IPS-11a (cell line): ENCODE measurements around the gene CEP192.

Source experiments
- H3K4me3 ChIP-seq: one replicate; pipeline ENCODE4 v1.5.1; 2013; ENCODE audit warnings: low read depth, low read length, control low read depth

CEP192 gene

DNA sequence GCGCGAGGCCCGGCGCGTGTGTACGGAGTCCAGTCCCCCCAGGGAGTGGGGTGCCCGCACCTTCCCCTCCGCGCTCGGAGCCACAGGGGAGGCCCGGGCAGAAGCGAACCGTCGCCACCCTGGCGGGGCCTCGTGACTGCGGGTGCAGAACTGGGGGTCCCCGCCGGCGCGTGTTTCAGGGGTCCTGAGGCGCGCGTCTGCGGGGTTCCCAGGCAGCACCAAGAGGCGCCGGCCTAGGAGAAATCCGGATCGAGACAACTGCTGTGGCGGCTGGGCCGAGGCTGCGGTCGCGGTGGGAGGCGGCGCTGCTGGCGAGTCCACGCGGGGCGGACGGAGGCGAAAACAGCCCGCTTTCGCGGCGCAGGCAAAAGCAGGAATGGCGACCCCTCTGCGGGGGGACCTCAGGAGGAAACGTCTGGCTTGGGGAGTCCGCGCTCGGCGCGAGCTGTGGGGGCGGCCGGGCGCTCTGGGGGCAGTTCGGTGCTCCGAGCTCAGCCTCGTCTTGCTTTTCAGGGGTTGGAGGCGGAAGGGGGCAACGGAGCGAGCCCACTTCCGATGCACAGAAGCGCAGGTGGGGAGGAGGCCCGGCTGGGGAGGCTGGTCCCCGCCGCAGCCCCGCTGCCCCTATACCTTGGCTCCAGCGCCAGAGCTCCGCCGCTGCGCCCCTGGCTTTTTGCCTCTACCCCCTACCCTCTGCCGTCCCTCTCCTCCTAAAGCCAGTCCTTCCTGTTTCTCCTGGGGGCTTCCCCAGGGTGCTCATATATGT lies 145.9 kb downstream of the CEP192 start:
- H3K4me3 ChIP-seq, result peak overlapping the region; percentile 24

DNA sequence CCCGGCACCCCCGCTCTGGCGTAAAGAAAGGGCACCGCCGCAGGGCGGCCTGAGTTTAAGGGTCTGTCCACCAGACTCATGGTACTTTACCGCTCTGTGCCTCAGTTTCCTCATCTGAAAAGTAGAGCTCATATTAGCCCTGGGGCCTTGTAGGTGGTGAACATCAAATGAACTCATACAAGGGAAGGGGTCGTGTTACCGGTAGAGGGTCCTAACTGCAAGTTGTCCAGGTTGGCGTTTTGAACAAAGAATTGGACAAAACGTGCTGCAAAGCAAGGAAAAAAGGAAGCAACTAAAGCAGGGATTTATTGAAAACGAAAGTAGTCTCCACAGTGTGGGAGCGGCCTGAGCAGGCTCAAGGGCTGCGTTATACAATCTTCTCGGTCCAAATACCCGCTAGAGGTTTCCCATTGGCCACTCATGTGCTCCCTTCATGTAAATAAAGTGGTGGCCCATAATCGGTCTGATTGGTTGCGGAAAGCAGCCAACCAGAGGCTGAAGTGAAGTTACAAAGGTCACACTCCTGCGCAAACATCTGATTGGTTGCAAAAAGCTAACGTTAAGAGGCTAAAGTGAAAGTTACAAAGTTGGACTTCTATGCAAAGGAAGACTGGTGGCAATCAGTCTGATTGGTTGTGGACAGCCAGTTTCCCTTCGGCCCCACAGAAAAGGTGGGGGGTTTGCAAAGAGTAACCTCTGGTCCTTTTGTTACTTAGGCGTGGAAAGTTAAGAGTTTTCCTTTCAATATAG lies 146.7 kb downstream of the CEP192 start:
- no peak overlapping the region for H3K4me3 ChIP-seq

DNA sequence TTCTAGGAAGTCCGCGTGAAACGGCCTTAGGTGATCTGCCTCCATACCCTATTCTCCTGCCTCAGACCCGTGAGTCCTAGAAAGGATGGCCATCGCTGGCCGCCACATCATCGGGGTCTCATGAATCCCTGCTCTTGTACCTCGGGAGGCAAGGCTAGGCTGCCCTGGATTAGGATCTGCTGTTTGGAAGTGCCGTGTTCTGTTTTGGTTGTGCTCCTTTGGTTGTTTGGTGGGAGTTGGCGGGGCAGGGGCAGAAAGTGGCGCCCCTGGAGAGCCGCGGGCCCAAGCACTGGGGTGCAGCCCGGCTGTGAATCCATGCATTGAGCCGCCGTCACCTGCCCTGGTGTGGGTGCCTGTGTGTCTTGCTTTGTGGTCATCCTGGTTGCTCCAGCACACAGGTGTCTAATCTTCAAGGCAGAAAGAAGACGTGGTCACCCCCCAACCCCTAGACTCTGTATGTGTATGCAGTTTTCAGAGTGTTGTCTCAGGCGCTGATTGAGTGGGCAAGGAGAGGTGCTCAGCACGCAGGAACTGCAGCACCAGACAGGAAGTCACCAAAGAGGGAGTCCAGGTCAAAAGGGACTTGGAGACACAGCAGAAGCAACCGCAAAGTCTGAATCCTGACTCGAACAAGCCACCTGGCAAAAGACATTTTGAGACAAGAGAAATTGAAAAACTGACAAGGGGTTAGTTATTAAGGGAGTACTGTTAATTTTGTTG lies 147.4 kb downstream of the CEP192 start:
- H3K4me3 ChIP-seq, result no peak overlapping the region

DNA sequence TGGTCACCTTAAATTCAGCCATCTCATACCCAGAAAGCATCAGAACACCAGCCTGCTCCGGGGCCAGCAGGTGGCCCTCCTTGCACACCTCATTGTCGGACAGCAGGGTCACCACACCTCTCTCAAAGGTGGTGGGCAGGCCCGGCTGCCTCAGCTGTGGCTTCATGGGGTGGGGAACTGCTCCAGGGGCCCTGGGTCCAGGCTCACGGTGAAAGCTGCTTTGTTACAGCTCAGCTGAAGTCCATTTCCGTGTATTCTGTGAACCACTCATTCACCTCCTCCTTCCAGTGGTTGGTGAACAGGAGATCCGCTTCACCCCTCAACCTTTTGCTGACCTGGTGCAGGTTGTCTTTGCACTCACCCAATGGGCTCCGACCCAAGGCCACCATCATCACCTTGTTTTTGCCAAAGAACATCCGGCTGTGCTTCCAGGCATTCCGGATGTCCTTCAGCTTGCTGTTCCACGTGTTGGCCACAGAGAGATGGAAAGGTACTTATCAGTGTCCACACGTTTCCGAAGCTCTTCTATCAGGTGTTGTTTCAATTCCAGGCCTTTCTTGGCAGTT lies 148.8 kb downstream of the CEP192 start:
- no peak overlapping the region for H3K4me3 ChIP-seq

DNA sequence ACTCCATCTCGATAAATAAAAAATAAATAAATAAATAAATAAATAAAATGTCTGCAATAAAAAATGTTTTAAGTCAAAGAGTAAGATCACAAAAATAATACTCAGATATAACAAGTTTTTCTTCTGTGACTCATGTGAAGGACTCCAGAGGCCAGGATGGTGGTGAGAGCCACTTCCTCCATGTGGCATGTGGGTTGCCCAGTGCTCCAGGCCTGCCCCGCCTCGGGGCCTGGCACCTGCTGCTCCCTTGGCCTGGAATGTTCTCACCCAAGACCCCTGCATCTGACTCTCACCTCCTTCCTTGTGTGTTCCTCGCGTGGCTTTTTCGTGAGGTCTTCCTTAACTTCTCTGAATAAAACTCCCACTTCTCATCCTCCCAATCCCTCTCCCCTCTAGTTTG lies 150.0 kb downstream of the CEP192 start:
- H3K4me3 ChIP-seq, result no peak overlapping the region

DNA sequence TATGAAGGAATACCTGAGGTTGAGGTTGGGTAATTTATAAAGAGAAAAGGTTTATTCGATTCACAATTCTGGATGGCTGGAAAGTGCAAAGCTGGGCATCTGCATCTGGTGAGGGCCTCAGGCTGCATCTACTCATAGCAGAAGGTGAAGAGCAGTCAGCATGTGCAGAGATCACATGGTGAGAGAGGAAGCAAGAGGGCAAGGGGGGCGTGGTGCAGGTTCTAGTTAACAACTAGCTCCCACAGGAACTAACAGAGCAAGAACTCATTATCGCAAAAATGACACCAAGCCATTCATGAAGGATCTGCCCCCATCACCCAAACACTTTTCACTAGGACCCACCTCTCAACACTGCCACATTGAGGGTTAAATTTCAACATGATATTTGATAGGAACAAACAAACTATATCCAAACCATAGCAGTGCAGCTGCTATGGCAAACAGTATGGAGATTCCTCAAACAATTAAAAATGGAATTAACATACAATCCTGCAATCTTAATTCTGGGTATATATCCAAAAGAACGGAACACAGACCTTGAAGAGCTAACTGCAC lies 154.6 kb downstream of the CEP192 start:
- no peak overlapping the region for H3K4me3 ChIP-seq

DNA sequence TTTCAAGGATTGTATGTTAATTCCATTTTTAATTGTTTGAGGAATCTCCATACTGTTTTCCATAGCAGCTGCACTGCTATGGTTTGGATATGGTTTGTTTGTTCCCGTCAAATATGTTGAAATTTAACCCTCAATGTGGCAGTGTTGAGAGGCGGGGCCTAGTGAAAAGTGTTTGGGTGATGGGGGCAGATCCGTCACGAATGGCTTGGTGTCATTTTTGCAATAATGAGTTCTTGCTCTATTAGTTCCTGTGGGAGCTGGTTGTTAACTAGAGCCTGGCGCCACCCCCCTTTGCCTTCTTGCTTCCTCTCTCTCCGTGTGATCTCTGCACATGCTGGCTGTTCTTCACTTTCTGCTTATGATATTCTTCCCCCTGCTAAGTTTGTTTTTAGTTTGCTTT lies 156.0 kb downstream of the CEP192 start:
- H3K4me3 ChIP-seq, result no peak overlapping the region

DNA sequence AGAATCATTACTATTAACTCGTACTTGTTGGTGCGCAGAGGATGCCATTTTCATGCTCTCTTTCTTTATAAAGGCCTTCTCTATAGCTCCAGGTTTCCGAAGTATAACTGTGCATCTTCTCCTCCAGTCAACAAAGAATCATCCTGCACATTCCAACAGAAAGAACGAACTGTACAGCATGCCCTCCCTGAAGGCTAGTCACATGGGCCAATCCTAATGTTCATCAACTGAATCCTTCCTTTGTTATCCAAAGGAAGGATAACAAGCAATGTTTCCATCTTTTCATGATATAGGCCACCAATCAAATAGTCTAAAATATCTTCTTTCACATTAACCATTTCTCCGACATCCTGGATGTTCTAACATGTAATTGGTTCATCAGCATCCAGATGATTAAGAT lies 160.5 kb downstream of the CEP192 start:
- no peak overlapping the region for H3K4me3 ChIP-seq

DNA sequence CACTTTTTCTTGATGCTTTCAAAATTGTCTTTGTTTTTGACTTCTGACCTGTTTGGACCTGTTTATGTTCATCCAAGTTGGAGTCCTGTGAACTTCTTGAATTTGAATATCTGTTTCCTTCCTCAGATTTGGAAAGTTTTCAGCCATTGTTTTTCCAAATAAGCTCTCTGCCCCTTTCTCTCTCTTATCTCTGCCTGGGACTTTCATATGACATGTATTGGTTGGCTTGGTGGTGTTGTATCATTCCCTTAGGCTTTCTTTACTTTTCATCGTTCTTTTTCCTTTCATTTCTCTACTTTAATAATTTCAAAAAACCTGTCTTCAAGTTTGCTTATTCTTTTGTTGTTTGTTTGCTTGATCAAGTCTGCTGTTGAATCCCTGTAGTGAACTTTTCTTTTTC lies 167.3 kb downstream of the CEP192 start:
- no peak overlapping the region for H3K4me3 ChIP-seq

DNA sequence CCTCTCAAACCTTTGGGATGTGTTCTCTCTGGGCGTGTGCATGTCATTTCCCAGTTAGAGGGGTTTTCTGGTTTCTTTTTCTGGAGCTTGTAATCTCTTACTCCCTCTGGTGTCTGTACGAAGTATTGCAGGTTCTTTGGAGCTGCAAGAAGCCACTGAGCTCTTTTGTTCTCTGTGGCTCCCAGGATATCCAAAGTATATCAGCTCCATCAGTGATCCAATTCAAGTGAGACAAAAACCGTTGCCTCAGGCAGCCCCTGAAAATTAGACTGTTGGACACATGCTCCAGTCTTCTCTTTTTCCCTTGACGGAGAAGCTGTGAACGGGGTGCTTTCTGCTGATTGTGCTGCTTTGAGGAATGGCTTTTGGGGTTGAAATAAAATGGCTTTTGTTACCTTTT lies 168.4 kb downstream of the CEP192 start:
- no peak overlapping the region for H3K4me3 ChIP-seq

DNA sequence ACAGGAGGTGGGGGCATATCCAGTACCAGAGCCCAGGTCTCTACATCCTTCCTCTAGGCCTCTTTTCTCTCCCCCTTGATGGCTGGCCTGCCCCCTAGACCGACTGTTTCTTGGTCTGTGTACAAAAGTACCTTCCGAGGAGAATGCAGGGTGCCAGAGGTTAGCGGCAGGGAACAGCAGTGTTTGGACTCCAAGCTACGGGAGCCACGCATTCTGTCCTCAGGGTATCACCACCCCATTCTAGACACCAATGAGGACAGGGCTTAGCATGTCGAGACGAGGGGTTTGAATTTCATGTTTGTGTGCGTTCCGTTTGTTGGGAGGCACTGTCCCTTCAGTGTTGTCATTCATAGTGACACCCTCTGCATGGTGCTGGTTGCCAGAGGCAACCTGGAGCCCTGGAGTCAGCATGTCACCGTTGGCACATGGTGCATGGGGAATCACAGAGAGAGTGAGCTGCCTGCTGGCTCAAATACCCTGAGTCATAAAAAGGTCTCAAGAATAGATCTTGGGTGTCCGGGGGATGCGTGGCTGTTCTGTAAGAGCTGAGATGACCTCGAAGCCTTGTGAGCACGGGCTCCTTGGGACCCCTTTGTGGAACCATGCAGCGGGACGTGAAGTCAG lies 170.2 kb downstream of the CEP192 start:
- no peak overlapping the region for H3K4me3 ChIP-seq

DNA sequence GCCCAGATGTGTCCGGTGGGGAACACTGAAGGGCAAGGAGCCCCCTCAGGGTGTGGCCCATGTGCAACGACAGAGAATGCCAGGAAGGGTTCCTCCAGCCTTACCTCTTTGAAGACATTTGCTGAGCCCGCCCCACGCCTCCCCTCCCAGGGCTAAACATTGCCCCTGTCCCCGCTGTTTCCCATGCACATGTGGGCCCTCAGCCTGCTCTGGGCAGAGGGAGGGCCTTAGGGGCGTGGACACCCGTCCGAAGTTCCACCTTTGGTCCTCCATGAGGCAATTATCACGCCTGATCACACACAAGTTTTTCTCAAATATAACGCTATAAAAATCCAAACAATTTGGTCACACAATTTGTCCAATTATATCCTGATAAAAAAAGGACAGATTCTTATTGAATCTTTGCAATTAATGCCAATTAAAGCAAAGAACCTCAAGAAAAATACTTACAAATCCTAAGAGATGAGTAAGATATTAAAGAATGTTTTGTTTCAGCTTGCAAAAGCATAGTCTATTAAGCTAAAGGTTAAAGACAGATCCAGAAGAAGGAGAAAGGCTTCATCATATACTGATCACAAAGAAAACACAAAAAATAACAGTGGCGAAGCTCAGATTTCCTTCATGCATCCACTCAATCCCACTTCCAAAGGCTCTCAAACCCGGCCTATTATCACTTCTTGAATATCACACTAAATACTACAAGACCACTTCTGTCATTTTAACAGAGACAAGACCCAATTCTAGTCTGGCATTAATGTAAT lies 172.2 kb downstream of the CEP192 start:
- H3K4me3 ChIP-seq, result no peak overlapping the region

DNA sequence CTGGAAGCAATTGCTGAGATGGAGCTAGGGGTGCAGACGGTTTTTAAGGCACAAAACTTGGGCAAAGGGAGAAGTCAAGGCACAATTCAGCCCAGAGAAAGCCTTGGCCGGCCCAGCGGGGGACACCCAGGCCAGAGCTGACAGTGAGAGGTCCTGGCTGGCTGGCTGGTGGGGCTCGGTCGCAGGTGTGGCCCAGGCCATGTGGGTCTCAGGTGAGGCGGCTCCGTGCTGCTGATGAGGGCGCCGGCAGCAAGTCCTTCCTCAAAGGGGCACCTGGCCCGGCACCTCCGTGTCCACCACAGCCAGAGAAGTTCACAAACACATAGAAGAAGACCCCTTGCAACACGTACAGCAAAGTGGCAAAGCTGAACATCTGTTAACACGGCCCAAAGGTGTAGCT lies 173.2 kb downstream of the CEP192 start:
- no peak overlapping the region for H3K4me3 ChIP-seq

DNA sequence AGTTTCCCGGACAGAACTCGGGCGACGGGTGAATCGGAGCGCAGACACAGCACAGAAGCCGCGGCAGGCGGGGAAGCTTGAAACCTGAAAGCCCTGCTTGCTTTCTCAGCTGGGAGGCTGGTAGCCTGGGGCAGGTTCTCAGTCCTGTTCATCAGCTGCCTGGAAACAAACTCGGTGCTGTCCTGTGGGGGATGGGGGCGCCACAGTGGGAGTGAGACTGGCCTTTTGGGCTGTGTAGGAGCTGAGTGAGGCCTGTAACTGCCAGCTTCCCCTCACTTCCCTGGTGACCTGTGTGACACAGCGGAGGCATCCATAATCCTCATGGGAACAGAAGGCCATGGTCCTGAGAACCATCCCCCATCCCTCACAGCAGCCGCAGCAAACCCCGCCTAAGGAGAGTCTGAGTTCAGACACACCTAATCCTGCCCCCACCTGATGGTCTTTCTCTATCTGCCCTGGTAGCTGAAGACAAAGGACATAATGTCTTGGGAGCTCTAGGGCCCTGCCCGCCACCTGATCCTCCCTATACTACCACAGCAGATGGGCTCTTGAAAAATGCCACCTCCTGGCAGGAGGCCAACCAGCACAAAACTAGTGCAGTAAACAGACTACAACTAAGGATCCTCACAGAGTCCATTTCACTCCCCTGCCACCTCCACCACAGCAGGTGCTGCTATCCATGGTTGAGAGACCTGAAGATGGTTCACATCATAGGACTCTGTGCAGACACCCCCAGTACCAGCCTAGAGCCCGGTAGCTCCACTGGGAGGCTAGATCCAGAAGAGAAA lies 174.7 kb downstream of the CEP192 start:
- H3K4me3 ChIP-seq, result no peak overlapping the region

DNA sequence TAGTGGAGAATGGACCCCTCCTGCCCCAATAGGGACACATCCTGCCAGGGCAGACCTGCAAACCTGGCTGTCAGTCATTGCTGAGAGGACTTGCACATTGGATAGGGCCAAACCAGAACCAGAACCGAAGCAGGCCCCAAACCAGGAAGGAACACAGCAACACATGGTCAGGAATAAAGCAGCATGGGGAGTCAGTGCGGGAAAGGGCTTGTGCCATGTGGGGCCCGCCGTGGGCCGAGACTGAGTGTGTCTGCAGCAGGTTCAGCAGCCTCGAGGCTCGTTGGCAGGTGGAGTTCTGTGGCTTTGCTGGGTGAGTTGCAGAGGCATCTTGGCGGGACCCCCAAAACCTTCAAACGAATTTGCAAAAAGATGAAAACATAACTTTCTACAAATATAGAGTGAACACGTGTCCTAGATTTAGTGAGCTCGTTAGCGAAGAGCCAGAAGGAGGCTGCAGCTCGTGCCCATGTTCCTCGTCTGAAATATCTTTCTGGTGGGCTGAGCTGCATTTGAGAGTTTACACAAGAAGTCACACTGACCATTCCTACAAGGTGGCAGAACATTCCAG lies 182.5 kb downstream of the CEP192 start:
- no peak overlapping the region for H3K4me3 ChIP-seq
